Ovary (tissue), 9 donors: ENCODE measurements around the gene SLC38A10. TPM values are rescaled to one million over a fixed set of nuclear protein-coding genes. Genes with fewer than 3 reads are reported as not detected.

Experiments used
- DNase-seq, 5 donors: peaks; one replicate each; pipeline ENCODE4 v3.0.0-alpha.2; 2019 to 2020
- H3K27ac ChIP-seq, 2 donors: fragments of 200-600 bp; one replicate each; pipeline versions ENCODE4 v1.5.1 to v1.8.0; 2019 to 2022
- H3K27me3 ChIP-seq: fragments of 200-600 bp; one replicate; pipeline ENCODE4 v1.8.0; 2022
- H3K36me3 ChIP-seq: fragments of 200-600 bp; sonication (generic); one replicate; pipeline ENCODE4 v1.5.1; 2019
- H3K4me1 ChIP-seq: one replicate; pipeline ENCODE4 v1.8.1; 2013; ENCODE audit warnings: mild to moderate bottlenecking, moderate library complexity; ENCODE audit not compliant: insufficient read depth
- H3K4me3 ChIP-seq: fragments of 200-600 bp; sonication (generic); one replicate; pipeline ENCODE4 v1.5.1; 2017
- H3K9me3 ChIP-seq, 2 donors: fragments of 200-600 bp in 1 of 2; sonication (generic) in 1 of 2; one replicate each; pipeline versions ENCODE4 v1.5.1 to v1.8.1; 2013 to 2019; ENCODE audit warnings: mild to moderate bottlenecking in 1 of 2, moderate library complexity in 1 of 2
- EP300 ChIP-seq: sonication (generic); formaldehyde crosslinking; IDR thresholded peaks from one replicate; pipeline ENCODE4 v1.6.1; 2017; ENCODE audit warnings: antibody characterized with exemption
- POLR2A ChIP-seq: fragments of 450-650 bp; IDR thresholded peaks from one replicate; pipeline ENCODE4 v1.6.1; 2017; ENCODE audit warnings: antibody characterized with exemption, mild to moderate bottlenecking, moderate library complexity
- WGBS, 3 donors: extraction: QIAGEN DNeasy Blood & Tissue Kit in 1 of 3; methylation state at CpG; one replicate each; pipeline versions ENCODE4 v1.1.5 to v1.1.7; 2013 to 2017; 5-methylcytosine and 5-hydroxymethylcytosine counted together
- intact Hi-C, 4 donors: fragments of 100-400 bp; cut with DNase I; formaldehyde crosslinking; loops; one replicate each; pipeline versions ENCODE4 v1.11.0 to v1.15.1; 2022 to 2023
- polyA plus RNA-seq, 2 donors: library from polyadenylated mRNA; stranded (reverse); fragments of 200-250 nt in 1 of 2; fragments of 350-450 nt in 1 of 2; fragmentation: Illumina TruSeq in 1 of 2; extraction: RNeasy Lipid Tissue Mini Kit (QIAGEN cat#74804) in 1 of 2; gene quantifications; one replicate each; pipeline ENCODE4 v1.2.3, GENCODE V29; 2013 to 2014
- total RNA-seq, 7 donors: library from RNA; depleted of rRNA in 2 of 7; stranded (reverse); fragments of >200 nt in 2 of 7; fragmentation: NEBNext Ultra II Directional in 3 of 7; extraction: Animal tissue kit (Norgen Biotek cat#: 25700) in 3 of 7; gene quantifications; one replicate each; pipeline versions ENCODE4 v1.1.0 to v1.2.4, GENCODE V29; 2016 to 2023
- TF ChIP-seq, protein P1 (sequence below), 3 donors: fragments of 450-650 bp in 2 of 3; fragments of 200-600 bp in 1 of 3; IDR thresholded peaks; one replicate each; pipeline versions ENCODE4 v1.5.1 to v1.8.0; 2016 to 2022; ENCODE audit warnings: antibody characterized with exemption in 3 of 3, mild to moderate bottlenecking in 1 of 3
- donor health status: DM: no; HTN: no; CAD: no; lungs with moderate emphysema.
- donor health status: DM: no; HTN: no; CAD: no.
- donor health status: Bipolar disorder and iron deficiency.
- donor health status: DM: yes; HTN: yes; CAD: no.
- donor health status: DM: no; HTN: no; CAD: no.
- donor health status: DM: yes; HTN: yes; CAD: no.

The SLC38A10 gene
- total and polyA plus RNA-seq, 9 donors: 11.5 to 75.7 (median 64.3) TPM

DNA sequence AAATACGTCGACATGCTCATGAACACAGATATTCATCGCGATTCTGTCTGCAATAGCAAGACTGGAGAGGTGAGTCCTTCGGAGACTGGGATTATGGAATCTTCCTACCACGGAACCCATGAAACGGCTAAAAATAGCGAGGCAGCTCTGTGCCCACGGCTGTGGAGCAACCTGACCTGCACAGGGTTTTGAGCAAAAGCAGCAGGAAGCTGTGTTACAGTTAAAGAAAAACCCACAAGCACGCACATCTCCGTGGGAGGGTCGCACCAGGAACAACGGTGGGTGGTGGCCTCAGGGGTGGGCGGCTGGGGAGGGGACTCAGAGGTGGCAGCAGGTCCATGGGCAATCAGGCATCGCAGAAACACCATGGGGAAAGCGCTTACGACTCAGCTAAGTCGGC lies 24.8 kb downstream of the SLC38A10 start:
- Histone ChIP-seq H3K27me3 (no peaks in the 10 kb centered on the region), H3K36me3 (no peaks in the 10 kb centered on the region), H3K4me1 (no peaks in the 10 kb centered on the region), H3K4me3 (no peak overlapping the region), H3K27ac (no peak overlapping the region), H3K9me3 (no peaks in the 10 kb centered on the region)
- DNase-seq: no peak
- WGBS, 3 donors: 89 to 94% (median 90%) methylated on average over 18 of the region's 18 CpGs
- TF ChIP-seq POLR2A: no peak
- intact Hi-C loops: no loop called here

DNA sequence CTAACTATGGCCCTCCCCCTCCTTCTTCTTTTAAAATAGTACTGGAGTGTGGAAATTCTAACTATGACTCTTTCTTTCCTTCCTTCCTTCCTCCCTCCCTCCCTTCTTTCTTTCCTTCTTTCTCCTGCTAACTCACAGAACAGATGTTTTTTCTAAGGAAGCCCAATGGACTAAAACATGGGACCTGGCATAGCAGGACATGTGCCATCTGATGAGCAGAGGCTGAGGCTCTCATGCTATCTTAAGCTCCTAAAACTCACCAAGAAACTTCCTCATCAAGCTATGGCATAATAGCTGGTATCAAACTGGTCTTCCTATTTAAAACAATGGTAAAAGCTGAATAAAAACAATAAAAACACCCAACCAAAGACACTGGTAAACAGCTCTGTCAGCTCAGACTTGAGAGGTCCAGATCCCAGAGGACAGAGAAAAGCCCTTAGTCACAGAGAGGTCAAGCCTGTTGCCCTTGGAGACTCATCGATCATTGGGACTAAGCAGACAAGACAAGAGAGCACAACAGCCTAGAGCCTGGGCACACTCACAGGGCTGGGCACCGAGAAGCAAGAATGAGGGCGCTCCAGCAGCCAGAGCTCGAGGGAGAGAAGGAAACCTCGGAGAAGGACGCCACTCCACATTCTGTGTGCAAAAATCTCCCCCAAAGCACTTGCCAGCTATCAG lies 27.6 kb downstream of the SLC38A10 start:
- intact Hi-C loops: no loop called here
- no peak overlapping the region for H3K4me3 ChIP-seq
- TF ChIP-seq EP300: no peak
- TF ChIP-seq, protein P1, sequence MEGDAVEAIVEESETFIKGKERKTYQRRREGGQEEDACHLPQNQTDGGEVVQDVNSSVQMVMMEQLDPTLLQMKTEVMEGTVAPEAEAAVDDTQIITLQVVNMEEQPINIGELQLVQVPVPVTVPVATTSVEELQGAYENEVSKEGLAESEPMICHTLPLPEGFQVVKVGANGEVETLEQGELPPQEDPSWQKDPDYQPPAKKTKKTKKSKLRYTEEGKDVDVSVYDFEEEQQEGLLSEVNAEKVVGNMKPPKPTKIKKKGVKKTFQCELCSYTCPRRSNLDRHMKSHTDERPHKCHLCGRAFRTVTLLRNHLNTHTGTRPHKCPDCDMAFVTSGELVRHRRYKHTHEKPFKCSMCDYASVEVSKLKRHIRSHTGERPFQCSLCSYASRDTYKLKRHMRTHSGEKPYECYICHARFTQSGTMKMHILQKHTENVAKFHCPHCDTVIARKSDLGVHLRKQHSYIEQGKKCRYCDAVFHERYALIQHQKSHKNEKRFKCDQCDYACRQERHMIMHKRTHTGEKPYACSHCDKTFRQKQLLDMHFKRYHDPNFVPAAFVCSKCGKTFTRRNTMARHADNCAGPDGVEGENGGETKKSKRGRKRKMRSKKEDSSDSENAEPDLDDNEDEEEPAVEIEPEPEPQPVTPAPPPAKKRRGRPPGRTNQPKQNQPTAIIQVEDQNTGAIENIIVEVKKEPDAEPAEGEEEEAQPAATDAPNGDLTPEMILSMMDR (IDR thresholded peaks at IDR 0.05): no peak
- TF ChIP-seq POLR2A: no peak
- no peaks in the 10 kb centered on the region for H3K9me3 ChIP-seq
- H3K27me3 ChIP-seq: no peaks in the 10 kb centered on the region
- no peak overlapping the region for H3K27ac ChIP-seq
- H3K4me1 ChIP-seq: no peaks in the 10 kb centered on the region
- DNase-seq: no peak
- WGBS, 3 donors: 85 to 92% (median 91%) methylated on average over 6 of the region's 6 CpGs
- no peaks in the 10 kb centered on the region for H3K36me3 ChIP-seq

DNA sequence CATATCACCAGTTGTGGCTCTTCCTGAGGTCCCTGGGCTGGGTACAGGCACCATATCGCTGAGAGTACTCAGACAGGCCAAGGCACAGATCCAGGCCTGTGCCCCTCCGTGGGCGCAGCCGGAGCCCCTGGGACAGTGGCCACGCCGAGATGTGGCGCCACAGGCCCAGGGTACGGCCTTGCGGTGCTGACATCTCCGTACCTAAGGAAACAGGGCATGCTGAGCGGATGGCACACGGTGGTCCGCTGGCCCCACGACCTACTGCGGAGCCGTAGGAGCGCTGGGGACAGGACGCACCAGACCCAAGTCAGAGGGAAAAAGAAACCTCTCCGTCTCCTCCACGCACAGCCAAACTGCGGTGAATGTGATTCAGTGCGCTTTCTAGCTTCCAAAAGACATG lies 29.5 kb downstream of the SLC38A10 start:
- H3K36me3 ChIP-seq: no peaks in the 10 kb centered on the region

DNA sequence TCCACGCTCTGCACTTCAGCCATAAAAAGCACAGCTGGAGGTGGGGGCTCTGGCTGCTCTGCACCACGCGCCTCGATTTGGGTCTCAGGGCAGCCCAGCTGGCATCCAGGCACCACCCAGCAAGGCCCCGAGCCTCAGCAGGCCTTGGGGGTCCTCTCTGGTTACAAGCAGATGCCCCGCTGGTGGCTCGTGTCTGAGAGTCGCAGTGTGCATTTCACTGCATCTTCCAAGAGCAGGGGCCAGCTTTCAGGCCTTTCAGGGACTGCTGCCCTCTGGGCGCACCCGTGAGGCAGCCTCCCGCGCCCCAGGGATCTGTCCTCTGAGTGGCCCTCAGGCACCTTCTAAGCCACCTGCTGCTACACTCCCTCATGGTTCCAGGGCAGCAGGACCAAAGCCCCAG lies 30.5 kb downstream of the SLC38A10 start:
- intact Hi-C loops: no loop called here
- Histone ChIP-seq H3K27me3 (no peaks in the 10 kb centered on the region), H3K4me3 (no peak overlapping the region), H3K9me3 (no peaks in the 10 kb centered on the region), H3K27ac (no peak overlapping the region), H3K36me3 (no peaks in the 10 kb centered on the region), H3K4me1 (no peaks in the 10 kb centered on the region)
- no peak for TF ChIP-seq POLR2A
- no peak for TF ChIP-seq EP300
- TF ChIP-seq, protein P1 (IDR thresholded peaks at IDR 0.05): no peak
- DNase-seq: no peak
- 91 to 96% (median 91%) methylated on average over 11 to 12 of the region's 12 CpGs for WGBS, 3 donors

More for the DNA sequence above, 29.5 kb downstream of the SLC38A10 start:
- H3K4me3 ChIP-seq: no peak overlapping the region
- H3K27me3 ChIP-seq: no peaks in the 10 kb centered on the region
- no peaks in the 10 kb centered on the region for H3K9me3 ChIP-seq
- TF ChIP-seq, protein P1 (IDR thresholded peaks at IDR 0.05): no peak
- TF ChIP-seq EP300 (no peak), POLR2A (no peak)
- DNase-seq: no peak
- intact Hi-C loops: no loop called here
- no peaks in the 10 kb centered on the region for H3K4me1 ChIP-seq
- H3K27ac ChIP-seq: no peak overlapping the region
- WGBS, 3 donors: 95 to 98% (median 96%) methylated on average over 22 of the region's 22 CpGs

DNA sequence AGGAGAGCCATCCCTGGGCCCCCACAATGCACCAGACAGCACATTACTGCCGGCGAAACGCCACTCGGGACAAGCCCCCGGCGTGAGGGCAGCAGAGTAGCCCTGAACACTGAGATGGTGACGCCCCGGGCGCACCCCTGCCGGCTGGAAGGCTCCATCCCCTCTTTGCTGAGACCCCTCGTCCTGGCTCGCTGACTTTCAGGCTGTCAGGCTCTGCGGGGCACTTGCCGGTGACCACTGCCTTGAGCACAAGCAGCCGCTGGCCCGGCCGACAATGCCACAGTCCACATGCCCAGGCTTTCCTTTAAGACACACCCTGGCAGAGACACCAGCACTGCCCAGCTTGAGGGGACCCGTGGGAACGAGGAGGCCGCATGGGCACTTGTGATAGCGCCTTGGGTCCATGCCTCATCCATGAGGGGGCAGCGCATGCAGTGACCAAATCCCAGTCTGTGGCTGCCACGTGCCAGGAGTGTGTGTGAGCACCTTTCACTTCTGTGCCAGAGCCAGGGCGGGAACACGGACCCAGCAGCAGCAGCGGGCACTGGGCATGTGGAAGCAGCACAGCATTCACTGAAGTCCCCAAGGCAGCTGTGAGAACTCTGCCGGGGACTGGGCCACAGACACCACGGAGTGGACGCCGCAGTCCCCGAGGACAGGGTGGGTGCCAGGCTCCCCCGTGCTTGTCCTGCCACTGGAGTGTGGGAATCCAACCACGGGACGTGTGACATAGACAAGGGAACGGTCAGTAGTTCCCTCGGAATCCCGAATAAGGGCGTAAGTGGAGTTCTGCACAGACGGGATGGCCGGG lies 31.5 kb downstream of the SLC38A10 start:
- WGBS, 3 donors: 90 to 94% (median 92%) methylated on average over 29 to 40 of the region's 40 CpGs
- DNase-seq: no peak
- TF ChIP-seq, protein P1 (IDR thresholded peaks at IDR 0.05): no peak
- TF ChIP-seq EP300 (no peak), POLR2A (no peak)
- H3K9me3 ChIP-seq: no peaks in the 10 kb centered on the region
- no peak overlapping the region for H3K4me3 ChIP-seq
- H3K36me3 ChIP-seq: no peaks in the 10 kb centered on the region
- H3K27ac ChIP-seq: no peak overlapping the region
- H3K4me1 ChIP-seq: no peaks in the 10 kb centered on the region
- intact Hi-C loops: no loop called here
- no peaks in the 10 kb centered on the region for H3K27me3 ChIP-seq
